Ramos (cell line): ENCODE data around the gene DMD.
"Not testable (repeated sequence)": the region's sequence is repeated elsewhere in the genome, so short reads cannot be mapped to it uniquely, and the experiment has no call there.

Source experiments
- in situ Hi-C: fragments of 300-500 bp; cut with MboI; formaldehyde crosslinking; loops from one replicate; pipeline ENCODE4 v1.14.3; 2022; ENCODE audit warnings: low sequenced_read_pairs; ENCODE audit not compliant: unreplicated experiment

The DMD gene

GRCh38 chrX:32528451-32528850 lies 682.9 kb downstream of the DMD start:
- in situ Hi-C loops = not testable (repeated sequence)

- in situ Hi-C loops = no loop called here
Measured at GRCh38 chrX:32525234-32525633, 686.1 kb downstream of the DMD start.

GRCh38 chrX:32524385-32524784 lies 687.0 kb downstream of the DMD start:
- in situ Hi-C loops = no loop called here

DNA sequence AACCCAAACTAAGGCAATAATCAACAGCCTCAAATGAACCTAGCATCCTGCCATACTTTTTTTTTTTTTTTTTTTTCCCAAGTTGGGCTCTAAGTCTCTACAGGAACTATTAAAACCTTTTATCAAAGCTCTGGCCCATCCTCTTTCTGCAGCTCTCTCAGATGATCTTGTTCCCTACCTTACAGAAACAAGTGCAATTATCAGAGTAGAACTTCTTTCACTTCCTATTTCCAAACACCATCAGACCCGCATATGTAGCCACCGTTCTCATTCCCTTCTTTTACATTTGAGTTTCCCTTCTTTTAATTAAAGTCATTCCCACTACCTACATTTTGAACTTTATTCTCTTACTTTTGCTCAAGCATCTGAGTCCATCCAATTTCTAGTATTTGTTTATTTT lies 690.6 kb downstream of the DMD start:
- in situ Hi-C loops = no loop called here

- in situ Hi-C loops = no loop called here
Measured at GRCh38 chrX:32514986-32515385, 696.4 kb downstream of the DMD start.

GRCh38 chrX:32501606-32502005 lies 709.7 kb downstream of the DMD start:
- in situ Hi-C loops = no loop called here

DNA sequence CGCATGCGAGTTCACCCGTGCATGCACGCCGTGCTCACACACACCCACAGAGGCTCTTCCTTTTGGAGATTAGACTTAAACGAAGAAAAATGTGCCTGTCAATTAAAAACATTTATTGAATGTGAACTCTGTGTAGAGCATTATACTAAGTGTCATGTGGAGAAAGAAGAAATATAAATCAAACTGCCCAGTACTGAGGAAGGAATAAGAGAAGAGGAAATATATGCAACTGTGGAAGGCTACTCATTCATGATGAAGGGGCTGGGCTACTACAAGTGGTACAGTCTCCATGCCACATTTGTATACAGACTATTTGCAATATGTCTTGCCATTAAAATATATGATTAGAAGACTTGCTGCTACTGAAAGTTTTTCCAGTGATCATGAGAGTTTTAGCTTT lies 714.7 kb downstream of the DMD start:
- in situ Hi-C loops = no loop called here

DNA sequence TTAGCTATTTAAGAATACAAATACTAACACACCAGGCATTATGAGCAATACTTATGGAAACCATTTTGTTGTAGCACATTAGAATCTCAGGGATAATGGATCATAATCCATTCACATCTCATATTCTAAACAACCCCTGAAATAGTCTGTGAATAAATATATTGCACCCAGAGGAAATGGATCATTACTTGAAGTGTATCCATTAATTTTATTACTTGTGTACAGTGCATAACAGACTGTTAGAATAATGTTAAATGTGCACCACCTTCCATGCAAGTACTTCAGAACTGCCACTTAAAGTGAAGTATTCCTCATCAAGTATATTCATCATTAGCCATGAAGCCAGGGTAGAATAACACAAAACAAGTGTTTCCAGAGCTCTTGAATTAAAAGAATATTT lies 715.5 kb downstream of the DMD start:
- in situ Hi-C loops = no loop called here

GRCh38 chrX:32489125-32489524 lies 722.2 kb downstream of the DMD start:
- in situ Hi-C loops = no loop called here

- in situ Hi-C loops = no loop called here
Measured at GRCh38 chrX:32483534-32484136, 727.7 kb downstream of the DMD start.

GRCh38 chrX:32480019-32480418 lies 731.3 kb downstream of the DMD start:
- in situ Hi-C loops = no loop called here

GRCh38 chrX:32472364-32472763 lies 739.0 kb downstream of the DMD start:
- in situ Hi-C loops = no loop called here

- in situ Hi-C loops = no loop called here
Measured at GRCh38 chrX:32455704-32456103, 755.6 kb downstream of the DMD start.

- in situ Hi-C loops = no loop called here
Measured at GRCh38 chrX:32451954-32452695, 759.2 kb downstream of the DMD start.

DNA sequence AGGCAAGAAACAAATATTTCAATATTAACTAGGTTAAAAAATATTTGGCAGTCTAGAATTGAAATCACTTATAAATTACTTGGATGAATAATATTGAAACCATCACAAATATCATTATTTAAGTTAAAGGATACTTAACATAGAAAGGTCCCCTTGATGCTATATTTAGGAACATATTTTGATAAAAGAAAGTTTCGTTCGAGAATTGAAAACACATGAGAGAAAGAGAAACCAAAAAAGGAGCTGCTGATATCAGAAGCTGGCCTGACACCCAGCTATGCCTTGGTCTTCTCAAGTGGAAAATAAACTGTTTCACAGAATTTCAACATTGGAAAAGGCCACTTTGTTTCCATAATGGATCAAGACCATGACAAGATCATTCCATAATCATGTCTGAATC lies 762.4 kb downstream of the DMD start:
- in situ Hi-C loops = no loop called here

- in situ Hi-C loops = no loop called here
Measured at GRCh38 chrX:32448320-32448719, 763.0 kb downstream of the DMD start.

DNA sequence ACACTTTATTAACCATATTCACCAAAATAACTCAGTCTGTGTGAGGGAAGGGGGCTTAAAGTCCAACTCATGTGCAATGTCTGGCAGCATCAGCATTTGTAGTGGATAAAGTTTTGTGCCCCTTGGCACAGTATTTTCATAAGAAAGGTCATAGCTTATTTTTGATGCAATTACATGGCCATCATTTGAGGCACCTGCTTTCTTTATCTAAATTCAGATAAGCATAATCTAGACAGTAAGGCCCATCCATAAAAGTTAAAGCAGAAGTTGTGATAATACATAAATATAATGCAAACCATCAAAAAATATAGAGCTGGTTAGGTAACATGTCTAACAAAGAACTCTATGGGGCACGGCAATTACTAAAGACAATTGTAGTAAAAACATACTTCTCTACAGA lies 763.7 kb downstream of the DMD start:
- in situ Hi-C loops = no loop called here

GRCh38 chrX:32443841-32444240 lies 767.5 kb downstream of the DMD start:
- in situ Hi-C loops = no loop called here

DNA sequence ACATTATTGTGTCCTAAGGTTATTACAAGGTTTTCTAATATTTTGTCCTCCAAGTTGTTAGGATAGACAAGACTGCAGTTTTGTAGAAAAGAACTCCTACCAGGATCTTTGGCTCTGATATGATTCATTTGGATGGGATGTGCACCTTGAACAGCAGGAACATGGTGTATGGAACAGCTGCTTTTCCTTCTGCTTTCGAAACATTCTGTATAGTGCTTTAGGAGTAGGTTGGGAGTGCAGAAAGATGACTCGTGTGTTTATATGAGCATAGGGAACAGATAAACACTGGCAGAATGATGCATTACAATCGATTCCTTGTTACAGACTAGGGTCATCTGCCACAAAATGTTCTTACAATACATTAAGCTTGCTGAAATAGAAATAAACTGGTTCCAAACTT lies 790.1 kb downstream of the DMD start:
- in situ Hi-C loops = no loop called here

DNA sequence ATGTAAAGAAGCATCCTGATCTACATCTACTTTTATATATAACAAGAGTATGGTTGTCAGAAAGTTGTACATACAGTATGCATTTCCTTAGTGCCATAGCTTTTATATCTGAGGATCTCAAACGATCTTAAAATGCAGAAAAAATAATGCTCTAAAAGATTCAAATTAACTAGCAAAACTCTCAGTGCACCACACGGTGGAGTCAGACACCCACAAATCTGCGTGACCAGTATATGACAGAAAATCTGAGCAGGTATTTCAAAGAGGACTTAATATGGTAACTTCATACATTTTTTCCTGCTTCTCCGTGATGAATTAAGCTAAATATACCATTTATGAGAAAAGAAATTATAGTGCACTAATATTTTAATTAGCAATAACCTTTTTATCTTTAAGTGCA lies 803.0 kb downstream of the DMD start:
- in situ Hi-C loops = no loop called here

DNA sequence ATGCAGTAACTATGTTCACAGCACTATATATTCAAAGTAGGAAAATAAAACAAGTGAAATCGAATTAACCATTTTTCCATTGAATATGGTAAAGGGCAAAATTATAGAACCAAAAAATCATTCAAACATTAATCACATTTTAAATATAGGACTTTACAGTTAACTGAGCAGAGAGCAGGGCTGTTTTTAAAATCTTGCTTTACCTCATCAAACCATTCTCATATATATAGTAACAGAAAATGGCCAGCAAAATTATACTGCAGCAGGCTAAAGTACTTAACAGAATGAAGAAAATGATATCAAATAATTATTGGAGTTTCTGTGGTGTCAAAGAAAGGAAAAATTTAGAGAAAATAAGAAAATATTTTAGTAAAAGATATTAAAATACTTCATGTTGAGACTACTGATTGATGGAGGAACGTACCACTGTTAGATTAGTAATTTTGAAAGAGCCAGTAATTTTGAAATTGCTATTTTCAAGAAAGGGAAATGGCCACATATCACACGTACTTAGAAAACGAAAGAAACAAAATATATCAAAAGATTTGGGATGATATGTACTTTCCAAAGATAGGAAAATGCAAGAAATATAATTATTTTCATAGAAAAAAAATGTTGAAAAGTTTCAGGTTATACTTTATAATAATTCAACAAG lies 813.7 kb downstream of the DMD start:
- in situ Hi-C loops = no loop called here

DNA sequence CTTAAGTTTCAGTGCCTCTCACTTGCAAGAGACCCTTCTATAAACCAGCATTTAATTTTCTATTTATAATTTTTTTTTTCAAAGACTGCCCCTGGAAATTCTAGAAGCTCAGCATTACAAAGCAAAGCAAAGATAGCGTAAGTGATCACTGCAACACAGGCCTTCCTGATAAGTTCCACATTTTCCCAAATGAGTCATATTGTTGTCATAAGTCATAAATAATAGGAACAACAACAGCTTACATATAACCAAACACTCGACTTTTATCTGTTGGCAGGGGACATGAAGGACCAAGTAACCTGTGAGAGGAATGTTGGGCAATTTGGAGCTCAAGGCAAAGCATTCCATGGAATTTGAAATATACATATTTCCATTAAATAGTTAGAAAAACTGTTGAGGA lies 815.5 kb downstream of the DMD start:
- in situ Hi-C loops = no loop called here
